H1 (cell line): Measurements from ENCODE around the gene PTPN5.

Experiments used
- CTCF ChIP-seq, 3 experiments: IDR thresholded peaks; 1 replicate in 2 of 3; 2 replicates in 1 of 3; pipeline versions ENCODE4 v1.5.1 to v1.6.1; 2011; ENCODE audit warnings: low read length in 3 of 3, mild to moderate bottlenecking in 3 of 3, inconsistent platforms in 2 of 3, low read depth in 1 of 3, moderate library complexity in 1 of 3; ENCODE audit not compliant: insufficient read depth in 1 of 3; ENCODE audit errors: control extremely low read depth in 1 of 3
- GABPA ChIP-seq: IDR thresholded peaks from 2 replicates; pipeline ENCODE4 v1.6.1; 2011; ENCODE audit warnings: mild to moderate bottlenecking, low read length, moderate library complexity, borderline replicate concordance; ENCODE audit not compliant: insufficient read depth
- GTF2F1 ChIP-seq: IDR thresholded peaks from 2 replicates; pipeline ENCODE4 v1.6.1; 2012; ENCODE audit warnings: low read depth, low read length, improper control_type of control experiment, borderline replicate concordance
- HDAC2 ChIP-seq, 2 experiments: fragments of 300-600 bp in 1 of 2; sonication (generic) in 1 of 2; IDR thresholded peaks; 2 replicates each; pipeline ENCODE4 v1.6.1; 2011 to 2012; ENCODE audit warnings: low read depth in 2 of 2, low read length in 2 of 2, mild to moderate bottlenecking in 2 of 2, moderate library complexity in 2 of 2, borderline replicate concordance in 1 of 2, inconsistent platforms in 1 of 2
- HDAC6 ChIP-seq: IDR thresholded peaks from one replicate; pipeline ENCODE4 v1.7.1; 2012; ENCODE audit warnings: low read depth, mild to moderate bottlenecking, inconsistent platforms, low read length, moderate library complexity
- MAFK ChIP-seq: IDR thresholded peaks from 2 replicates; pipeline ENCODE4 v1.6.1; 2012; ENCODE audit warnings: low read depth, mild to moderate bottlenecking, improper control_type of control experiment, low read length
- POLR2A ChIP-seq, 2 experiments: IDR thresholded peaks; 1 replicate in 1 of 2; 2 replicates in 1 of 2; pipeline ENCODE4 v1.6.1; 2011; ENCODE audit warnings: low read depth in 2 of 2, low read length in 2 of 2, mild to moderate bottlenecking in 2 of 2; ENCODE audit errors: control extremely low read depth in 1 of 2
- ZNF274 ChIP-seq: IDR thresholded peaks from 2 replicates; pipeline ENCODE4 v1.7.0; 2012; ENCODE audit warnings: low read length, borderline replicate concordance; ENCODE audit errors: extremely low read depth
- TF ChIP-seq, protein P1 (sequence below): fragments of 300-600 bp; sonication (generic); IDR thresholded peaks from 2 replicates; pipeline ENCODE4 v1.7.1; 2012; ENCODE audit warnings: low read length, moderate library complexity, mild to moderate bottlenecking, inconsistent platforms; ENCODE audit not compliant: insufficient replicate concordance

- no peak for TF ChIP-seq HDAC2 (IDR thresholded peaks at IDR 0.05; ENCODE audit: borderline replicate concordance in 1 of 2, low read depth in 2 of 2, low read length in 2 of 2)
- no peak for TF ChIP-seq CTCF (IDR thresholded peaks at IDR 0.05; ENCODE audit: control extremely low read depth in 1 of 3, insufficient read depth in 1 of 3, low read depth in 1 of 3, low read length in 3 of 3)
- no peak for TF ChIP-seq POLR2A (IDR thresholded peaks at IDR 0.05; ENCODE audit: control extremely low read depth in 1 of 2, low read depth in 2 of 2, low read length in 2 of 2)
- TF ChIP-seq, protein P1, sequence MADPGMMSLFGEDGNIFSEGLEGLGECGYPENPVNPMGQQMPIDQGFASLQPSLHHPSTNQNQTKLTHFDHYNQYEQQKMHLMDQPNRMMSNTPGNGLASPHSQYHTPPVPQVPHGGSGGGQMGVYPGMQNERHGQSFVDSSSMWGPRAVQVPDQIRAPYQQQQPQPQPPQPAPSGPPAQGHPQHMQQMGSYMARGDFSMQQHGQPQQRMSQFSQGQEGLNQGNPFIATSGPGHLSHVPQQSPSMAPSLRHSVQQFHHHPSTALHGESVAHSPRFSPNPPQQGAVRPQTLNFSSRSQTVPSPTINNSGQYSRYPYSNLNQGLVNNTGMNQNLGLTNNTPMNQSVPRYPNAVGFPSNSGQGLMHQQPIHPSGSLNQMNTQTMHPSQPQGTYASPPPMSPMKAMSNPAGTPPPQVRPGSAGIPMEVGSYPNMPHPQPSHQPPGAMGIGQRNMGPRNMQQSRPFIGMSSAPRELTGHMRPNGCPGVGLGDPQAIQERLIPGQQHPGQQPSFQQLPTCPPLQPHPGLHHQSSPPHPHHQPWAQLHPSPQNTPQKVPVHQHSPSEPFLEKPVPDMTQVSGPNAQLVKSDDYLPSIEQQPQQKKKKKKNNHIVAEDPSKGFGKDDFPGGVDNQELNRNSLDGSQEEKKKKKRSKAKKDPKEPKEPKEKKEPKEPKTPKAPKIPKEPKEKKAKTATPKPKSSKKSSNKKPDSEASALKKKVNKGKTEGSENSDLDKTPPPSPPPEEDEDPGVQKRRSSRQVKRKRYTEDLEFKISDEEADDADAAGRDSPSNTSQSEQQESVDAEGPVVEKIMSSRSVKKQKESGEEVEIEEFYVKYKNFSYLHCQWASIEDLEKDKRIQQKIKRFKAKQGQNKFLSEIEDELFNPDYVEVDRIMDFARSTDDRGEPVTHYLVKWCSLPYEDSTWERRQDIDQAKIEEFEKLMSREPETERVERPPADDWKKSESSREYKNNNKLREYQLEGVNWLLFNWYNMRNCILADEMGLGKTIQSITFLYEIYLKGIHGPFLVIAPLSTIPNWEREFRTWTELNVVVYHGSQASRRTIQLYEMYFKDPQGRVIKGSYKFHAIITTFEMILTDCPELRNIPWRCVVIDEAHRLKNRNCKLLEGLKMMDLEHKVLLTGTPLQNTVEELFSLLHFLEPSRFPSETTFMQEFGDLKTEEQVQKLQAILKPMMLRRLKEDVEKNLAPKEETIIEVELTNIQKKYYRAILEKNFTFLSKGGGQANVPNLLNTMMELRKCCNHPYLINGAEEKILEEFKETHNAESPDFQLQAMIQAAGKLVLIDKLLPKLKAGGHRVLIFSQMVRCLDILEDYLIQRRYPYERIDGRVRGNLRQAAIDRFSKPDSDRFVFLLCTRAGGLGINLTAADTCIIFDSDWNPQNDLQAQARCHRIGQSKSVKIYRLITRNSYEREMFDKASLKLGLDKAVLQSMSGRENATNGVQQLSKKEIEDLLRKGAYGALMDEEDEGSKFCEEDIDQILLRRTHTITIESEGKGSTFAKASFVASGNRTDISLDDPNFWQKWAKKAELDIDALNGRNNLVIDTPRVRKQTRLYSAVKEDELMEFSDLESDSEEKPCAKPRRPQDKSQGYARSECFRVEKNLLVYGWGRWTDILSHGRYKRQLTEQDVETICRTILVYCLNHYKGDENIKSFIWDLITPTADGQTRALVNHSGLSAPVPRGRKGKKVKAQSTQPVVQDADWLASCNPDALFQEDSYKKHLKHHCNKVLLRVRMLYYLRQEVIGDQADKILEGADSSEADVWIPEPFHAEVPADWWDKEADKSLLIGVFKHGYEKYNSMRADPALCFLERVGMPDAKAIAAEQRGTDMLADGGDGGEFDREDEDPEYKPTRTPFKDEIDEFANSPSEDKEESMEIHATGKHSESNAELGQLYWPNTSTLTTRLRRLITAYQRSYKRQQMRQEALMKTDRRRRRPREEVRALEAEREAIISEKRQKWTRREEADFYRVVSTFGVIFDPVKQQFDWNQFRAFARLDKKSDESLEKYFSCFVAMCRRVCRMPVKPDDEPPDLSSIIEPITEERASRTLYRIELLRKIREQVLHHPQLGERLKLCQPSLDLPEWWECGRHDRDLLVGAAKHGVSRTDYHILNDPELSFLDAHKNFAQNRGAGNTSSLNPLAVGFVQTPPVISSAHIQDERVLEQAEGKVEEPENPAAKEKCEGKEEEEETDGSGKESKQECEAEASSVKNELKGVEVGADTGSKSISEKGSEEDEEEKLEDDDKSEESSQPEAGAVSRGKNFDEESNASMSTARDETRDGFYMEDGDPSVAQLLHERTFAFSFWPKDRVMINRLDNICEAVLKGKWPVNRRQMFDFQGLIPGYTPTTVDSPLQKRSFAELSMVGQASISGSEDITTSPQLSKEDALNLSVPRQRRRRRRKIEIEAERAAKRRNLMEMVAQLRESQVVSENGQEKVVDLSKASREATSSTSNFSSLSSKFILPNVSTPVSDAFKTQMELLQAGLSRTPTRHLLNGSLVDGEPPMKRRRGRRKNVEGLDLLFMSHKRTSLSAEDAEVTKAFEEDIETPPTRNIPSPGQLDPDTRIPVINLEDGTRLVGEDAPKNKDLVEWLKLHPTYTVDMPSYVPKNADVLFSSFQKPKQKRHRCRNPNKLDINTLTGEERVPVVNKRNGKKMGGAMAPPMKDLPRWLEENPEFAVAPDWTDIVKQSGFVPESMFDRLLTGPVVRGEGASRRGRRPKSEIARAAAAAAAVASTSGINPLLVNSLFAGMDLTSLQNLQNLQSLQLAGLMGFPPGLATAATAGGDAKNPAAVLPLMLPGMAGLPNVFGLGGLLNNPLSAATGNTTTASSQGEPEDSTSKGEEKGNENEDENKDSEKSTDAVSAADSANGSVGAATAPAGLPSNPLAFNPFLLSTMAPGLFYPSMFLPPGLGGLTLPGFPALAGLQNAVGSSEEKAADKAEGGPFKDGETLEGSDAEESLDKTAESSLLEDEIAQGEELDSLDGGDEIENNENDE: no peak
- TF ChIP-seq HDAC6: no peak
- TF ChIP-seq GTF2F1: no peak
- no peak for TF ChIP-seq MAFK
- no peak for TF ChIP-seq GABPA
- no peak for TF ChIP-seq ZNF274
Observed at GRCh38 chr11:18731441-18731840, 60.2 kb downstream of the PTPN5 start.
